HepG2 (cell line): ENCODE data around the gene CCL16. TPM values are rescaled to one million over a fixed set of nuclear protein-coding genes. Genes with fewer than 3 reads are reported as not detected.

Experiments used
- BCL6 ChIP-seq: IDR thresholded peaks from 2 replicates; pipeline ENCODE4 v1.6.1; 2016; ENCODE audit warnings: missing genetic modification reagents, missing compliant biosample characterization
- BHLHE40 ChIP-seq: IDR thresholded peaks from 2 replicates; pipeline ENCODE4 v1.6.1; 2011; ENCODE audit warnings: low read length, improper control_type of control experiment
- CAMTA2 ChIP-seq: sonication (generic); formaldehyde crosslinking; IDR thresholded peaks from 2 replicates; pipeline ENCODE4 v1.4.0; 2020; ENCODE audit warnings: mild to moderate bottlenecking, missing genetic modification reagents, borderline replicate concordance
- GTF2F1 ChIP-seq: fragments of 150-350 bp; IDR thresholded peaks from 2 replicates; pipeline ENCODE4 v1.6.1; 2014; ENCODE audit warnings: low read length
- HNRNPUL1 ChIP-seq: fragments of 200-400 bp; formaldehyde crosslinking; IDR thresholded peaks from 2 replicates; pipeline ENCODE4 v1.6.1; 2017; ENCODE audit warnings: low read depth, mild to moderate bottlenecking, low read length, moderate library complexity
- LCORL ChIP-seq, 2 experiments: fragments of 450-650 bp in 1 of 2; sonication (generic) in 1 of 2; formaldehyde crosslinking in 1 of 2; IDR thresholded peaks; 2 replicates each; pipeline versions ENCODE4 v1.5.0 to v1.6.1; 2017 to 2020; ENCODE audit warnings: antibody characterized with exemption in 1 of 2, missing genetic modification reagents in 1 of 2
- MBD4 ChIP-seq: IDR thresholded peaks from 2 replicates; pipeline ENCODE4 v1.6.1; 2012; ENCODE audit warnings: low read length, inconsistent platforms, borderline replicate concordance
- MYNN ChIP-seq: sonication (generic); formaldehyde crosslinking; IDR thresholded peaks from 2 replicates; pipeline ENCODE4 v1.4.0; 2020; ENCODE audit warnings: mild to moderate bottlenecking, low read depth, missing genetic modification reagents
- POGK ChIP-seq: sonication (generic); formaldehyde crosslinking; conservative IDR thresholded peaks from 2 replicates; pipeline ENCODE4 v1.8.0; 2022; ENCODE audit warnings: mild to moderate bottlenecking, moderate library complexity, missing genetic modification reagents
- POGZ ChIP-seq: sonication (generic); formaldehyde crosslinking; IDR thresholded peaks from 2 replicates; pipeline ENCODE4 v1.4.0; 2020; ENCODE audit warnings: mild to moderate bottlenecking, missing genetic modification reagents
- POLR2AphosphoS5 ChIP-seq: IDR thresholded peaks from 2 replicates; pipeline ENCODE4 v1.6.1; 2012; ENCODE audit warnings: low read depth, low read length
- SMAD1 ChIP-seq: sonication (generic); formaldehyde crosslinking; IDR thresholded peaks from 2 replicates; pipeline ENCODE4 v1.4.0; 2020; ENCODE audit warnings: missing genetic modification reagents, low read depth, mild to moderate bottlenecking, borderline replicate concordance
- SOX5 ChIP-seq: IDR thresholded peaks from 2 replicates; pipeline ENCODE4 v1.6.1; 2016; ENCODE audit warnings: borderline replicate concordance
- SRSF1 ChIP-seq: fragments of 200-400 bp; formaldehyde crosslinking; optimal IDR thresholded peaks from 2 replicates; pipeline ENCODE3; 2017; ENCODE audit warnings: mild to moderate bottlenecking, low read depth, low read length, moderate library complexity
- TP53 ChIP-seq: sonication (generic); formaldehyde crosslinking; conservative IDR thresholded peaks from 2 replicates; pipeline ENCODE4 v1.4.0; 2020; ENCODE audit warnings: missing genetic modification reagents
- U2AF2 ChIP-seq: fragments of 200-400 bp; formaldehyde crosslinking; IDR thresholded peaks from 2 replicates; pipeline ENCODE4 v1.6.1; 2017; ENCODE audit warnings: low read depth, mild to moderate bottlenecking, low read length
- ZFP1 ChIP-seq: IDR thresholded peaks from 2 replicates; pipeline ENCODE4 v1.6.1; 2016
- ZMYM4 ChIP-seq: sonication (generic); formaldehyde crosslinking; IDR thresholded peaks from 2 replicates; pipeline ENCODE4 v1.8.1; 2023; ENCODE audit warnings: mild to moderate bottlenecking, missing genetic modification reagents
- ZNF225 ChIP-seq: sonication (generic); formaldehyde crosslinking; IDR thresholded peaks from 2 replicates; pipeline ENCODE4 v1.4.0; 2020; ENCODE audit warnings: mild to moderate bottlenecking, missing genetic modification reagents
- ZNF432 ChIP-seq: sonication (generic); formaldehyde crosslinking; IDR thresholded peaks from 2 replicates; pipeline ENCODE4 v1.5.0; 2020; ENCODE audit warnings: missing genetic modification reagents, mild to moderate bottlenecking, borderline replicate concordance
- ZNF703 ChIP-seq: sonication (generic); formaldehyde crosslinking; IDR thresholded peaks from 2 replicates; pipeline ENCODE4 v1.5.1; 2020; ENCODE audit warnings: missing genetic modification reagents, mild to moderate bottlenecking, moderate library complexity, borderline replicate concordance
- ZNF713 ChIP-seq: sonication (generic); formaldehyde crosslinking; IDR thresholded peaks from 2 replicates; pipeline ENCODE4 v1.4.0; 2020; ENCODE audit warnings: mild to moderate bottlenecking, missing genetic modification reagents
- ZNF883 ChIP-seq: sonication (generic); formaldehyde crosslinking; IDR thresholded peaks from 2 replicates; pipeline ENCODE4 v1.5.1; 2020; ENCODE audit warnings: mild to moderate bottlenecking, missing genetic modification reagents; ENCODE audit errors: not compliant biosample characterization
- ZSCAN31 ChIP-seq: sonication (generic); formaldehyde crosslinking; IDR thresholded peaks from 2 replicates; pipeline ENCODE4 v1.5.0; 2020; ENCODE audit warnings: low read depth, mild to moderate bottlenecking, missing genetic modification reagents
- polyA plus RNA-seq, 8 experiments: library from polyadenylated mRNA; depleted of rRNA in 3 of 8; stranded (reverse) in 7 of 8; unstranded in 1 of 8; fragments of >200 nt; fragmentation: Illumina TruSeq in 4 of 8; extraction: Trizol in 4 of 8; gene quantifications; 2 replicates each; pipeline versions ENCODE4 v1.2.1 to v1.2.3, GENCODE V29; 2011 to 2016; ENCODE audit warnings: low read depth in 4 of 8, missing spikeins in 1 of 8, mixed read lengths in 1 of 8; ENCODE audit not compliant: insufficient read depth in 1 of 8
- total RNA-seq, 5 experiments: library from RNA; depleted of rRNA; stranded (reverse); fragments of >200 nt; fragmentation: Illumina TruSeq; extraction: Trizol; gene quantifications; 2 replicates each; pipeline ENCODE4 v1.2.3, GENCODE V29; 2016; ENCODE audit warnings: low read depth in 1 of 5
- TF ChIP-seq, protein P1 (sequence below): sonication (generic); formaldehyde crosslinking; IDR thresholded peaks from 2 replicates; pipeline ENCODE4 v1.4.0; 2020; ENCODE audit warnings: missing genetic modification reagents

The CCL16 gene
- total and polyA plus RNA-seq, 2 of the 13 experiments (the other 11 are each of a cell fraction or from before 2014, with no cell fraction given) = 2.0 to 14.7 TPM

- TF ChIP-seq ZNF713 (CRISPR knock-in tag) = no peak
- no peak for TF ChIP-seq GTF2F1
- TF ChIP-seq LCORL (IDR thresholded peaks at IDR 0.05) = peak; percentile 57; the same call in 1 of the 2 replicates
- TF ChIP-seq LCORL (CRISPR knock-in tag; IDR thresholded peaks at IDR 0.05) = peak; percentile 83
- no peak for TF ChIP-seq ZNF432
- no peak for TF ChIP-seq HNRNPUL1
- 0 out of 2 replicates have a peak, but pooled peaks have one; percentile 43 for TF ChIP-seq TP53
- peak; percentile 21; the same call in 1 of the 2 replicates for TF ChIP-seq POLR2AphosphoS5
- peak; percentile 20; the same call in 1 of the 2 replicates for TF ChIP-seq BHLHE40
- TF ChIP-seq BCL6 = peak; percentile 96
- TF ChIP-seq POGZ = peak; percentile 76
- no peak for TF ChIP-seq U2AF2
- no peak for TF ChIP-seq MYNN (CRISPR knock-in tag)
- peak; percentile 61; the same call in 1 of the 2 replicates for TF ChIP-seq POGK (CRISPR knock-in tag)
- peak; percentile 85 for TF ChIP-seq ZMYM4 (CRISPR knock-in tag)
- no peak for TF ChIP-seq MBD4
- TF ChIP-seq ZNF225 = no peak
- TF ChIP-seq, protein P1, sequence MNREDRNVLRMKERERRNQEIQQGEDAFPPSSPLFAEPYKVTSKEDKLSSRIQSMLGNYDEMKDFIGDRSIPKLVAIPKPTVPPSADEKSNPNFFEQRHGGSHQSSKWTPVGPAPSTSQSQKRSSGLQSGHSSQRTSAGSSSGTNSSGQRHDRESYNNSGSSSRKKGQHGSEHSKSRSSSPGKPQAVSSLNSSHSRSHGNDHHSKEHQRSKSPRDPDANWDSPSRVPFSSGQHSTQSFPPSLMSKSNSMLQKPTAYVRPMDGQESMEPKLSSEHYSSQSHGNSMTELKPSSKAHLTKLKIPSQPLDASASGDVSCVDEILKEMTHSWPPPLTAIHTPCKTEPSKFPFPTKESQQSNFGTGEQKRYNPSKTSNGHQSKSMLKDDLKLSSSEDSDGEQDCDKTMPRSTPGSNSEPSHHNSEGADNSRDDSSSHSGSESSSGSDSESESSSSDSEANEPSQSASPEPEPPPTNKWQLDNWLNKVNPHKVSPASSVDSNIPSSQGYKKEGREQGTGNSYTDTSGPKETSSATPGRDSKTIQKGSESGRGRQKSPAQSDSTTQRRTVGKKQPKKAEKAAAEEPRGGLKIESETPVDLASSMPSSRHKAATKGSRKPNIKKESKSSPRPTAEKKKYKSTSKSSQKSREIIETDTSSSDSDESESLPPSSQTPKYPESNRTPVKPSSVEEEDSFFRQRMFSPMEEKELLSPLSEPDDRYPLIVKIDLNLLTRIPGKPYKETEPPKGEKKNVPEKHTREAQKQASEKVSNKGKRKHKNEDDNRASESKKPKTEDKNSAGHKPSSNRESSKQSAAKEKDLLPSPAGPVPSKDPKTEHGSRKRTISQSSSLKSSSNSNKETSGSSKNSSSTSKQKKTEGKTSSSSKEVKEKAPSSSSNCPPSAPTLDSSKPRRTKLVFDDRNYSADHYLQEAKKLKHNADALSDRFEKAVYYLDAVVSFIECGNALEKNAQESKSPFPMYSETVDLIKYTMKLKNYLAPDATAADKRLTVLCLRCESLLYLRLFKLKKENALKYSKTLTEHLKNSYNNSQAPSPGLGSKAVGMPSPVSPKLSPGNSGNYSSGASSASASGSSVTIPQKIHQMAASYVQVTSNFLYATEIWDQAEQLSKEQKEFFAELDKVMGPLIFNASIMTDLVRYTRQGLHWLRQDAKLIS (CRISPR knock-in tag) = peak; percentile 22; the same call in 1 of the 2 replicates
- no peak for TF ChIP-seq CAMTA2
- no peak for TF ChIP-seq SRSF1
- peak; percentile 91 for TF ChIP-seq SOX5 (CRISPR knock-in tag)
- no peak for TF ChIP-seq ZSCAN31 (CRISPR knock-in tag)
- TF ChIP-seq ZFP1 = peak; percentile 87
- TF ChIP-seq SMAD1 (CRISPR knock-in tag) = no peak; the same call in 1 of the 2 replicates
- no peak for TF ChIP-seq ZNF883 (CRISPR knock-in tag)
- peak; percentile 72 for TF ChIP-seq ZNF703 (CRISPR knock-in tag)
Measured at GRCh38 chr17:35973333-35974260, 7.7 kb downstream of the CCL16 start (continued).
